Activated naive CD8-positive, alpha-beta T cell (primary cell): Measurements from ENCODE around the gene CLCN2.

ENCODE experiments used
- H3K27ac Mint-ChIP-seq: one replicate; pipeline ENCODE4 v1.8.0; 2021; ENCODE audit warnings: mixed read lengths
- H3K27me3 Mint-ChIP-seq: one replicate; pipeline ENCODE4 v1.8.0; 2021; ENCODE audit warnings: mixed read lengths
- H3K36me3 Mint-ChIP-seq: one replicate; pipeline ENCODE4 v1.8.0; 2021; ENCODE audit warnings: mixed read lengths
- H3K4me1 Mint-ChIP-seq: one replicate; pipeline ENCODE4 v1.8.0; 2021; ENCODE audit warnings: low read depth, mixed read lengths
- H3K4me3 Mint-ChIP-seq: one replicate; pipeline ENCODE4 v1.8.0; 2021; ENCODE audit warnings: mild to moderate bottlenecking, mixed read lengths
- H3K9me3 Mint-ChIP-seq: one replicate; pipeline ENCODE4 v1.8.0; 2021; ENCODE audit warnings: low read depth, mixed read lengths

CLCN2 gene

GRCh38 chr3:184317201-184317600, 44.2 kb downstream of the CLCN2 start:
- Mint-ChIP-seq H3K4me1 (peaks cover 30% of the 10 kb centered on the region), H3K27me3 (no peaks in the 10 kb centered on the region), H3K4me3 (peak overlapping the region; percentile 88), H3K9me3 (no peaks in the 10 kb centered on the region), H3K36me3 (peaks cover 12% of the 10 kb centered on the region), H3K27ac (peak overlapping the region; percentile 90)

GRCh38 chr3:184316792-184317191, 44.6 kb downstream of the CLCN2 start:
- peaks cover 30% of the 10 kb centered on the region for H3K4me1 Mint-ChIP-seq
- H3K36me3 Mint-ChIP-seq: peaks cover 12% of the 10 kb centered on the region
- H3K27ac Mint-ChIP-seq: peak overlapping the region; percentile 90
- H3K4me3 Mint-ChIP-seq: peak overlapping the region; percentile 88
- no peaks in the 10 kb centered on the region for H3K27me3 Mint-ChIP-seq
- no peaks in the 10 kb centered on the region for H3K9me3 Mint-ChIP-seq

- Mint-ChIP-seq H3K27ac (peak overlapping the region; percentile 90), H3K4me1 (peaks cover 30% of the 10 kb centered on the region), H3K36me3 (peaks cover 12% of the 10 kb centered on the region), H3K4me3 (peak overlapping the region; percentile 88), H3K27me3 (no peaks in the 10 kb centered on the region), H3K9me3 (no peaks in the 10 kb centered on the region)
Observed at GRCh38 chr3:184315871-184316661, 45.3 kb downstream of the CLCN2 start.

GRCh38 chr3:184315543-184315867, 45.9 kb downstream of the CLCN2 start:
- Mint-ChIP-seq H3K9me3 (no peaks in the 10 kb centered on the region), H3K27ac (peak overlapping the region; percentile 90), H3K27me3 (no peaks in the 10 kb centered on the region), H3K4me1 (peaks cover 30% of the 10 kb centered on the region), H3K4me3 (peak overlapping the region; percentile 88), H3K36me3 (peaks cover 12% of the 10 kb centered on the region)

GRCh38 chr3:184314700-184315542, 46.5 kb downstream of the CLCN2 start:
- Mint-ChIP-seq H3K36me3 (peaks cover 12% of the 10 kb centered on the region), H3K9me3 (no peaks in the 10 kb centered on the region), H3K27me3 (no peaks in the 10 kb centered on the region), H3K4me1 (peaks cover 30% of the 10 kb centered on the region), H3K27ac (peak overlapping the region; percentile 90), H3K4me3 (peak overlapping the region; percentile 88)

GRCh38 chr3:184314363-184314699, 47.1 kb downstream of the CLCN2 start, which contains the start of gene EIF4G1:
TSS of gene EIF4G1 (plus strand) at chr3:184314606. CDS start at chr3:184315797, 1,191 bp downstream.
- peaks cover 26% of the 10 kb centered on the region for H3K4me1 Mint-ChIP-seq
- H3K9me3 Mint-ChIP-seq: no peaks in the 10 kb centered on the region
- peak within 1 kb of the TSS; percentile 88 for H3K4me3 Mint-ChIP-seq
- H3K36me3 Mint-ChIP-seq: peaks cover 14% of the 10 kb centered on the region
- peak within 1 kb of the TSS; percentile 90 for H3K27ac Mint-ChIP-seq
- no peaks in the 10 kb centered on the region for H3K27me3 Mint-ChIP-seq

- Mint-ChIP-seq H3K4me1 (peaks cover 11% of the 10 kb centered on the region), H3K27me3 (no peaks in the 10 kb centered on the region), H3K36me3 (peaks cover 13% of the 10 kb centered on the region), H3K9me3 (no peaks in the 10 kb centered on the region), H3K4me3 (no peak overlapping the region), H3K27ac (no peak overlapping the region)
Observed at GRCh38 chr3:184311633-184312032, 49.8 kb downstream of the CLCN2 start.

- H3K9me3 Mint-ChIP-seq: no peaks in the 10 kb centered on the region
- H3K4me3 Mint-ChIP-seq: no peak overlapping the region
- peaks cover 13% of the 10 kb centered on the region for H3K36me3 Mint-ChIP-seq
- peak overlapping the region; percentile 52 for H3K27ac Mint-ChIP-seq
- H3K4me1 Mint-ChIP-seq: peaks cover 7% of the 10 kb centered on the region
- no peaks in the 10 kb centered on the region for H3K27me3 Mint-ChIP-seq
Observed at GRCh38 chr3:184308744-184309143, 52.7 kb downstream of the CLCN2 start.

- no peaks in the 10 kb centered on the region for H3K27me3 Mint-ChIP-seq
- H3K4me1 Mint-ChIP-seq: peaks cover 7% of the 10 kb centered on the region
- H3K9me3 Mint-ChIP-seq: no peaks in the 10 kb centered on the region
- H3K36me3 Mint-ChIP-seq: peaks cover 13% of the 10 kb centered on the region
- no peak overlapping the region for H3K4me3 Mint-ChIP-seq
- H3K27ac Mint-ChIP-seq: no peak overlapping the region
Observed at GRCh38 chr3:184307915-184308314, 53.5 kb downstream of the CLCN2 start.

GRCh38 chr3:184306341-184306972, 54.9 kb downstream of the CLCN2 start:
- H3K9me3 Mint-ChIP-seq: no peaks in the 10 kb centered on the region
- H3K4me3 Mint-ChIP-seq: no peak overlapping the region
- no peak overlapping the region for H3K27ac Mint-ChIP-seq
- H3K4me1 Mint-ChIP-seq: peaks cover 13% of the 10 kb centered on the region
- H3K36me3 Mint-ChIP-seq: peaks cover 13% of the 10 kb centered on the region
- H3K27me3 Mint-ChIP-seq: no peaks in the 10 kb centered on the region

GRCh38 chr3:184305577-184305976, 55.8 kb downstream of the CLCN2 start:
- H3K27me3 Mint-ChIP-seq: no peaks in the 10 kb centered on the region
- peaks cover 16% of the 10 kb centered on the region for H3K4me1 Mint-ChIP-seq
- peaks cover 13% of the 10 kb centered on the region for H3K36me3 Mint-ChIP-seq
- H3K27ac Mint-ChIP-seq: no peak overlapping the region
- H3K4me3 Mint-ChIP-seq: no peak overlapping the region
- no peaks in the 10 kb centered on the region for H3K9me3 Mint-ChIP-seq

- Mint-ChIP-seq H3K36me3 (no peaks in the 10 kb centered on the region), H3K4me3 (peak overlapping the region; percentile 95), H3K27ac (no peak overlapping the region), H3K4me1 (peaks cover 25% of the 10 kb centered on the region), H3K27me3 (no peaks in the 10 kb centered on the region), H3K9me3 (no peaks in the 10 kb centered on the region)
Observed at GRCh38 chr3:184300378-184300720, 61.1 kb downstream of the CLCN2 start.

- H3K4me3 Mint-ChIP-seq: peak overlapping the region; percentile 95
- no peaks in the 10 kb centered on the region for H3K36me3 Mint-ChIP-seq
- no peaks in the 10 kb centered on the region for H3K9me3 Mint-ChIP-seq
- peaks cover 25% of the 10 kb centered on the region for H3K4me1 Mint-ChIP-seq
- H3K27ac Mint-ChIP-seq: peak overlapping the region; percentile 91
- H3K27me3 Mint-ChIP-seq: no peaks in the 10 kb centered on the region
Observed at GRCh38 chr3:184299488-184300377, 61.7 kb downstream of the CLCN2 start.

- Mint-ChIP-seq H3K27ac (peak within 1 kb of the TSS; percentile 91), H3K9me3 (no peaks in the 10 kb centered on the region), H3K36me3 (no peaks in the 10 kb centered on the region), H3K4me3 (peak within 1 kb of the TSS; percentile 95), H3K27me3 (no peaks in the 10 kb centered on the region), H3K4me1 (peaks cover 25% of the 10 kb centered on the region)
Observed at GRCh38 chr3:184298759-184299487, 62.5 kb downstream of the CLCN2 start, which contains the start of gene PSMD2. TSS of gene PSMD2 (plus strand) at chr3:184299241. CDS start at chr3:184299267, 26 bp downstream.
